PFSK-1 (cell line): Measurements from ENCODE around the gene FOXI3.

Experiments
- FOXP2 ChIP-seq: optimal IDR thresholded peaks from 2 replicates; pipeline ENCODE3; 2011; ENCODE audit warnings: borderline replicate concordance, control low read depth, inconsistent platforms; ENCODE audit not compliant: insufficient read depth; ENCODE audit errors: extremely low read length, extremely low read depth
- POLR2AphosphoS5 ChIP-seq: IDR thresholded peaks from 2 replicates; pipeline ENCODE4 v1.6.1; 2012; ENCODE audit warnings: low read depth, mild to moderate bottlenecking, control low read depth, low read length, moderate library complexity
- REST ChIP-seq, 2 experiments: IDR thresholded peaks; 2 replicates each; pipeline versions ENCODE4 v1.6.1 to v1.8.0; 2011 to 2012; ENCODE audit warnings: low read depth in 2 of 2, low read length in 2 of 2, control low read depth in 1 of 2, inconsistent platforms in 1 of 2, mild to moderate bottlenecking in 1 of 2, moderate library complexity in 1 of 2; ENCODE audit not compliant: insufficient read depth in 1 of 2
- SIN3A ChIP-seq: IDR thresholded peaks from 2 replicates; pipeline ENCODE4 v1.6.1; 2012; ENCODE audit warnings: mild to moderate bottlenecking, low read length, moderate library complexity, borderline replicate concordance; ENCODE audit not compliant: insufficient read depth
- TAF1 ChIP-seq: IDR thresholded peaks from 2 replicates; pipeline ENCODE4 v1.6.1; 2012; ENCODE audit warnings: low read length, control low read depth, borderline replicate concordance; ENCODE audit not compliant: insufficient read depth

Gene FOXI3

GRCh38 chr2:88423733-88424132 is 28.8 kb downstream of the FOXI3 start:
- no peak for TF ChIP-seq TAF1
- no peak for TF ChIP-seq SIN3A
- TF ChIP-seq POLR2AphosphoS5 = no peak
- no peak for TF ChIP-seq FOXP2
- no peak for TF ChIP-seq REST (IDR thresholded peaks at IDR 0.05; ENCODE audit: insufficient read depth in 1 of 2, low read depth in 2 of 2, low read length in 2 of 2)

- TF ChIP-seq POLR2AphosphoS5 (no peak), FOXP2 (no peak), SIN3A (no peak), TAF1 (no peak), REST (IDR thresholded peaks at IDR 0.05; ENCODE audit: insufficient read depth in 1 of 2, low read depth in 2 of 2, low read length in 2 of 2) (no peak)
These were observed 36.4 kb downstream of the FOXI3 start for GRCh38 chr2:88416016-88416663.

- TF ChIP-seq TAF1 (no peak), REST (IDR thresholded peaks at IDR 0.05; ENCODE audit: insufficient read depth in 1 of 2, low read depth in 2 of 2, low read length in 2 of 2) (no peak), FOXP2 (no peak), SIN3A (no peak), POLR2AphosphoS5 (no peak)
These were observed 52.3 kb downstream of the FOXI3 start for GRCh38 chr2:88400037-88400767.

GRCh38 chr2:88398180-88398579 is 54.3 kb downstream of the FOXI3 start:
- TF ChIP-seq TAF1 = no peak
- no peak for TF ChIP-seq POLR2AphosphoS5
- TF ChIP-seq SIN3A = no peak
- TF ChIP-seq REST (IDR thresholded peaks at IDR 0.05; ENCODE audit: insufficient read depth in 1 of 2, low read depth in 2 of 2, low read length in 2 of 2) = no peak
- no peak for TF ChIP-seq FOXP2
